Mucosa of stomach (tissue), 1 donor: ENCODE measurements around the gene TNRC6C.

ENCODE experiments used
- H3K27me3 ChIP-seq: one replicate; pipeline ENCODE4 v1.7.0; 2013; ENCODE audit warnings: mild to moderate bottlenecking, low read length; ENCODE audit not compliant: control insufficient read depth, insufficient read depth
- H3K36me3 ChIP-seq: one replicate; pipeline ENCODE4 v1.7.0; 2013; ENCODE audit warnings: low read length; ENCODE audit not compliant: control insufficient read depth, insufficient read depth
- H3K4me1 ChIP-seq: one replicate; pipeline ENCODE4 v1.7.0; 2013; ENCODE audit warnings: mild to moderate bottlenecking, low read length; ENCODE audit not compliant: control insufficient read depth, insufficient read depth
- H3K4me3 ChIP-seq: one replicate; pipeline ENCODE4 v1.7.0; 2013; ENCODE audit warnings: low read length
- H3K9ac ChIP-seq: one replicate; pipeline ENCODE4 v1.7.0; 2013; ENCODE audit warnings: mild to moderate bottlenecking, low read length, moderate library complexity
- H3K9me3 ChIP-seq: one replicate; pipeline ENCODE4 v1.7.0; 2013; ENCODE audit warnings: mild to moderate bottlenecking, low read length, moderate library complexity; ENCODE audit not compliant: control insufficient read depth
- donor health status: Pancreatic carcinoma.

TNRC6C gene

DNA sequence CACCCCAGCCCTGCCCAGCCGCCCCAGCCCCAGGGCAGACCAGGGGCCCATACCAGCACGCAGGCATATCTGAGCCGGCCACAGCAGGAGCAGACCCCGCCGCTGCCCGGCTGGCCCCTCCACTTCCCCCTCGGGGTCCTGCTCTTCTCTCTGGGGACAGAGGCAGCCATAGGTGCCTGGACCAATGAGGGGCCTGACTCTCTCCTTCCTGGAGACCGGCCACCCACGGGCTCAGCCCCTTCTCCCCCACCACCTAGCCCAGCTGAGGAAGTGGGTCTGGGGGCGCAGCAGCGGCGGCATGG, 166.3 kb downstream of the TNRC6C start:
- H3K9ac ChIP-seq: no peak overlapping the region
- H3K4me3 ChIP-seq: no peak overlapping the region
- H3K4me1 ChIP-seq: peaks cover 34% of the 10 kb centered on the region
- H3K27me3 ChIP-seq: peaks cover 7% of the 10 kb centered on the region
- peaks cover 4% of the 10 kb centered on the region for H3K36me3 ChIP-seq
- H3K9me3 ChIP-seq: no peaks in the 10 kb centered on the region

DNA sequence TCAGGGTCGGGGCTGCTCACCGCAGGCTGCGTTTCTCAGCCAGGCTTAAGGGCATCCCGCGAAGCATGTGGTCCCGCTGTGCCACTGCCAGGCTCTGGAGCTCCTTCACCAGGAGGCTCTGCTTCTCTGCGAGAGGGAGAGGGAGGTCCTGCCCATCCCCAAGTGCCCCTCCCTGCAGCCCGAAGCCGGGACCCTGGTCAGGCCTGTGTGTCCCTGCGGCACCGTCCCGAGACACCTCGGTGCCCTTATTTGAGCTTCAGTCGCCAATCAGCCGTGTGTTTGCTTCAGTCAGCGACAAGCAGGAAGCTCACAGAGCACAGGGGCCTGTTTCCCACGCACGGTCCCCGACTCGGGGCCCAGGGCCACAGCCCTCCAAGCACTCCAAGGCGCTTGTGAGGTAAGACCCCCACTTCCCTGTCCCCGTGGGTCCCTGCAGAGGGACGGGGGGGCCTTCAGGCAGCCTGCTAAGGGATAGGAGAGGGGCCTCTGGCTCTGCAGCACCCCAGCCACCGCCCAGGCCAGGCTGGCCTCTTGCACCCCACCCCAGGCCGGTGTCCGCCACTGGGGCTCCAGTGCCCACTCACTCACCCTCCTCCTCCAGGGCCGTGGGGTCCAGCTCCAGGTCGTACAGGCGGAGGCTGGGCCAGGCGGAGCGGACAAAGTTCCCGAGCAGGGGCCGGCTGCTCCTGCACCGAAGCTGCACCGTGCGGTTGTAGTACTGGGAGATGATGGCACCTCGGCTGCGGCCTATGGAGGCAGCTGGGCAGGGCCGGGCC, 166.8 kb downstream of the TNRC6C start:
- H3K4me3 ChIP-seq: no peak overlapping the region
- no peaks in the 10 kb centered on the region for H3K9me3 ChIP-seq
- peaks cover 7% of the 10 kb centered on the region for H3K27me3 ChIP-seq
- peaks cover 35% of the 10 kb centered on the region for H3K4me1 ChIP-seq
- H3K36me3 ChIP-seq: peaks cover 4% of the 10 kb centered on the region
- H3K9ac ChIP-seq: no peak overlapping the region

DNA sequence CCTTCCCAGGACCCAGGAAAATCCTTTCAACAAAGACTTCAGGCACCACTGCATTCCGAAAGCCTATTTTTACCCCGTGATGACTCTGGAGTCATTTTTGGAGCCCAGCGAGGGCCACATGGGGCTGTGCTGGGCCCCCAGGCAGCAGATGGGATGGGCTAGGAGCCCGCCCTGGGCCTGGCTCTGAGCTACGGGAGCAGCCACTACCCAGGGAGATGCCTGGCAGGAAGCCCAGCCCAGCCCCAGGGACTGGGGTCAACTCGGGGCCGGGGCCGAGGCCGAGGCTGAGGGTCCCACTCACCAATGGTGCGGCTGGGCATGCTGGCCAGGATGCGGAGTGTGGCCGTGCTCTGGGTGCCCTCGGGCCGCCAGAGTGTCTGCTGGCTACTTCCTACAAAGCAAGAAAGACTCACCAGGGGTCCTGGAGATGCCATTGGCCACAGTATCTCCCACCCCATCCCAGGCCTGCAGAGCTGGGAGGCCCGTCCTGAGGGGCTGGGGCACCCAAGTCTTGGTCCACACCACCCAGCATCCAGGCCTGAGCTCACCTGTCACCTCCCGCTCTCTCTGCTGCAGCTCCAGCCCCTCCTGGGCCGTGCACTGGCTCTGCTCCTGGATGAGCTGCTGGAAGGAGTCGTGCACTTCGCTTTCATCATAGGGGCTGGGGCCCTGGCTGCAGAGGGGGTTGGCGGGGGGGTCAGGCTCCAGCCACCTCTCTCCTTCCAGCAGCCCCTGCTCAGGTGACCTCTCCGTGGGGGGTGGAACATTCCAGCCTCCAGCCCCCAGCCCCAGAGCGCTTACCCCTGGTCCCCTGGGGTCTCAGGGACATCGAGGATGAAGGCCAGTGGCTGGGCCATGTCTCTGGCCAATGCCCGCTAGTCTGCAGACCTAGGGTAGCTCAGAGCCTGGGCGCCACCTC, 167.7 kb downstream of the TNRC6C start:
- H3K4me3 ChIP-seq: no peak overlapping the region
- no peak overlapping the region for H3K9ac ChIP-seq
- peaks cover 4% of the 10 kb centered on the region for H3K36me3 ChIP-seq
- peaks cover 35% of the 10 kb centered on the region for H3K4me1 ChIP-seq
- H3K27me3 ChIP-seq: peaks cover 15% of the 10 kb centered on the region
- no peaks in the 10 kb centered on the region for H3K9me3 ChIP-seq

DNA sequence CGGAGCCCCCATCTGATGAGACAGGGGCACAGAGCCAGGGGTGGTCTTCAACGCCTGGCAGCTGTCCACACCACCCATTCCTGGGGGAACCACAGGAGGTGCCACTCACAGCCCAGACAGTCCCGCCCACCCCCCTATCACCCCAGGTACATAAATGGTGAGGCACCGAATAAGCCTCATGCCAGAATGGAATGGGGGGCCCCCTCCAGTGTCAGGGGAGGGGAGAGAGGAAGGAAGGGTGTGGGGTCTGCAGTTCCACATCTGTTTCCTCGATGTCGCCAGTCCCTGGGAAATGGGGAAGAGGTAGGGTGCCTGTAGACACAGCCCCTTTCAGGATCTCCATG, 168.4 kb downstream of the TNRC6C start:
- Histone ChIP-seq H3K36me3 (peaks cover 4% of the 10 kb centered on the region), H3K9ac (no peak overlapping the region), H3K27me3 (peaks cover 17% of the 10 kb centered on the region), H3K4me3 (no peak overlapping the region), H3K9me3 (no peaks in the 10 kb centered on the region), H3K4me1 (peaks cover 37% of the 10 kb centered on the region)

DNA sequence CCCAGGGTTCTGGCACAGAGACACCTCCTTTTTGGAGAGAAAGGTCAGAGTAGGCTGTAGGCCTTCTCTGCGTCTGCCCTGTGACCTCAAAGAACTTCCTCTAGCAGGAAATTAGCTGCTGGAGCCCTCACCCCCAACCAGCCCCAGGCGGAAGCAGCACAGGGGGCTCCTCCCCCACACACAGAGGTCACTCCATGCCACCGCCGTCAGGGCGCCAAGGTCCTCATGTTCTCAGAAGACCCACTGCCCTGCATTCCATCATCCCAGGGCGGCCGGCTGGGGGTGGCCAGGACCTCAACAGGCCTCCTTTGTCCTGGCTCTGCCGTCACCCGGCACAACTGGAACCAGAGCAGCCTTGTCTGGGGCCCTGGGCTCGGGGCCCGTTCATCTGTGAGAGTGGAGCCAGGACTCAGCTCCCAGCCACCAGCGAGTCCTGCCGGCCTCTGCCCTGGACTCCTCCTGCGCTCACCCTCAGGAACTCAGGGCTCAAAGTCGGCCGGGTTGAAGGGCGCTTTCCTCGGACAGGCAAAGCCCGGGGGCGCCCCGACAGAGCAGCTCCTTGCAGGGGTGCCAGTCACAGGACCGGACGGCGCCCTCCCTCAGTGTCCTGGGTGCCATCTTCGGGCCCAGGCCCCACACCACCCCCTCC, 168.9 kb downstream of the TNRC6C start:
- H3K9ac ChIP-seq: peak overlapping the region; percentile 70
- peaks cover 19% of the 10 kb centered on the region for H3K27me3 ChIP-seq
- no peak overlapping the region for H3K4me3 ChIP-seq
- H3K4me1 ChIP-seq: peaks cover 42% of the 10 kb centered on the region
- H3K36me3 ChIP-seq: peaks cover 4% of the 10 kb centered on the region
- no peaks in the 10 kb centered on the region for H3K9me3 ChIP-seq

DNA sequence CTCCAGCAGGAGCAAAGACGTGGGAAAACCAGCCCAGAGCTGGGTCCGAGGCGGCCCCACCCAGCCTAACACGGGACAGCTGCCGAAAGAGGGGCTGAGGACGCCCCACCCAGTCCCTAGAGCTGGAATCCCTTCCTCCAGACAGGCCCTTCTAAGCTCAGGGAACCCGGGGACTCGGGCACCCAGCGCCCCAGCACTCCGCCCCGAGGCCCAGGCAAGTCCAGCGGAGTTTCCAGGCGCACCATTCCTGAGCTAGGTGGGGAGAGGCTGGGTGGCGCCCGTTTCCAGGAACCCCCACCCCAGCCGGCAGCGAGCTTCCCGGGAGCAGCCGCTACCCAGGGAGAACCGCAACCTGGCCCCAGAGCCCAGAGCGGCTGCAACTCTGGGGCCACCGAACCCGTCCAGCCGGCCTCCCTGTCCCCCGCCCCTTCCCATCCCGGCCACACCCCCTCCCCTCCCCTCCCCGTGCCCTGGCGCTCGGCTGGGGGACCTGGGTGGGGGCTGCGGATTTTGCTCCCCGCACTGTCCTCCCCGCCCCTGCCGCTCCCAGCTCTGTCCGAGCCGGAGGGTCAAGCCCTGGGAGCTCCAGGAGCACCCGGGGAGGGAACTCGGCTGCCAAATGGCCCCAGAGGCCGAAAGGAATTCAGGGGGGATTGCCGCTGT, 169.5 kb downstream of the TNRC6C start:
- H3K4me1 ChIP-seq: peaks cover 47% of the 10 kb centered on the region
- H3K36me3 ChIP-seq: peaks cover 4% of the 10 kb centered on the region
- no peaks in the 10 kb centered on the region for H3K9me3 ChIP-seq
- H3K27me3 ChIP-seq: peaks cover 23% of the 10 kb centered on the region
- no peak overlapping the region for H3K4me3 ChIP-seq
- peak overlapping the region; percentile 70 for H3K9ac ChIP-seq

DNA sequence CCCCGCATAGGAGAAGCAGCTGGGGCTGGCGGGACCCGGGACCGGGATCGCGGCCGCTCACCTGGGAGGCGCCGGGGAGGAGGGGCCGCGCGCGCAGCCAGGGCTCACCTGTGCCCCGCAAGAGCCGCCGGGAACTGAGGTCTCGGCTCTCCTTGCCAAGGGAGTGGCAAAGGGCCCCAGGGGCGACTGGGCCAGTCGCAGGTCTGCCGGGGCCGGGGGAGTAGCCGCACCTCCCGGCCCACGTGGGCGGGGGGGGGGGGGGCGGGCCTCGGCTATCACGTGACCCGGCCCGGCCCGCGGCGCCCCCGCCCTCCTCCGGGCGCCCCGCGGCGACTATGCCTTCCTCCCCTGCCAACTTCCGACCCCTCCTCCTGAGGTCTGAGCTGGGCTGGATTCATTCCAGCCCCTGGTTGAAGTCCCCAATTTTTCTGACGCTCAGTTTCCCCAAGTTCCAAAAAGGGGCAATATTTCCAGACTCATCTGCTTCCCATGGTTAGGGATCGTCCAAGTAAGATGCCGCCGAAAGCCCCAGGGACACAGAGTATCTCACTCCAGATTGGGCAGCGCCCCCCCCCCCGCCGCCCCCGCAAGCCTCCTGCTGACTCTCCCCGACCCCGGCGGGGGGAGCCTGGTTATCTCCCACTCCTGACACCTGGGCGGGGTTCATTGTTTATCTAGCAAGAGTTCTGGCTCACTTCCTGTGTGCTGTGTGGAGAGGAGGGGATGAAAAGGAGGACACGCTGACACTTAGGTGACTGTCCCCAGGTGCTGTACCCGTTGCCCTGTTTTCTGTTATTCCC, 170.2 kb downstream of the TNRC6C start, which contains the start of gene TMC6:
Gene TMC6, minus strand, starts transcription at position 205 of the 800 bp plus-strand sequence. CDS start 1,923 bp downstream, outside the sequence.
- no peak within 1 kb of the TSS for H3K4me3 ChIP-seq
- H3K4me1 ChIP-seq: peaks cover 47% of the 10 kb centered on the region

DNA sequence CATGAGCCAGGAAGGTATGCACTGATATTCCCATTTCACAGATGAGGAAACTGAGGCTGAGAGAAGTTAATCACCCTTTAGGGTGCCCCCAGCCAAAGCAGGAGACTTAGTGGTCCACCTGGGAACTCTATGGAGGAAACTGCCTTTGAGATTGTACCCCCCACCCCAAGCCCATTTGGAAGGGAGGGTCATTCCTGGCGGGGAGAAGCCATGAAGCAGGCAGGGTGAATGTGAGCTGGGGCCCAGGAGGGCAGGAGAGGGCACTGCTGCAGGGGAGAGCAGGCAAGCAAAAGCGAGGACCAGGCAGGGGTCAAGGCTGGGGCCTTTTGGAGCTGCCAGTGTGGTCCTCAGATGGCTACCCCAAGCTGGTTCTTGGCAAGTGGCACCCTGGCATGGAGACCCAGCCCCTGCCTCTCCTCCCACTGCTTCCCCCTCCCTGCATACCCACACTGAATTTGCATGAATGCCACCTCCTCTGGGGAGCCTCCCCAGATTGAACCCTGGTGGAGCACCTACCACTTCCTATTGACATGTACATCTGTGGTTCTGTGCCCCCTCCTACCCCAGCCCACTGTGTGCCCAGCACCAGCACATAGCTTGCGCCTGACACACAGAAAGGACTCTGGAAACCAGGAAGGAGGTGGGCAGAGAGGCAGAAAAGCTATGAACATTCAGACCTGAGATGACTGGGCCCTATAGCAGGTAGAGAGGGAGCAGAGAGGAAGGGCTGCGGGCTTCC, 171.0 kb downstream of the TNRC6C start:
- Histone ChIP-seq H3K9ac (no peak overlapping the region), H3K4me1 (peaks cover 47% of the 10 kb centered on the region), H3K36me3 (no peaks in the 10 kb centered on the region), H3K4me3 (no peak overlapping the region), H3K27me3 (peaks cover 23% of the 10 kb centered on the region), H3K9me3 (no peaks in the 10 kb centered on the region)

More for the DNA sequence above, 170.2 kb downstream of the TNRC6C start, which contains the start of gene TMC6:
- Histone ChIP-seq H3K36me3 (no peaks in the 10 kb centered on the region), H3K9me3 (no peaks in the 10 kb centered on the region), H3K9ac (peak within 1 kb of the TSS; percentile 70), H3K27me3 (peaks cover 23% of the 10 kb centered on the region)

DNA sequence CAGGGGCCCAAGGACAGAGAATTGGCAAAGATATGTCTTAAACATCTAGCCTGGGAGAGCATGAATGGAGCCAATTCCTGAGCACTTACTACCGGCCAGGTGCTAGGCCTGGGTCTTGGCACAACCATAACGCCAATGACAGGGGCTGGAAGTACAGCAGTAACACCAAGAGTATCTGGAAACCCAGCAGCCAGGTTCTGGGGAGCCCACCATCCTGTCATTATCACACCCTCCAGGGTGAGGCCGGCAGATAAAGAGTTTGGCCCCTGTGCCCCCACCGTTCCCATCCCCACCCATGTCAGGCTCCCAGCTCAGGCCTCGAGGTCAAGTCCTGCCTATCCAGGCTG, 171.6 kb downstream of the TNRC6C start:
- Histone ChIP-seq H3K27me3 (peaks cover 23% of the 10 kb centered on the region), H3K4me3 (no peak overlapping the region), H3K36me3 (no peaks in the 10 kb centered on the region), H3K9me3 (no peaks in the 10 kb centered on the region), H3K9ac (no peak overlapping the region), H3K4me1 (peaks cover 45% of the 10 kb centered on the region)

DNA sequence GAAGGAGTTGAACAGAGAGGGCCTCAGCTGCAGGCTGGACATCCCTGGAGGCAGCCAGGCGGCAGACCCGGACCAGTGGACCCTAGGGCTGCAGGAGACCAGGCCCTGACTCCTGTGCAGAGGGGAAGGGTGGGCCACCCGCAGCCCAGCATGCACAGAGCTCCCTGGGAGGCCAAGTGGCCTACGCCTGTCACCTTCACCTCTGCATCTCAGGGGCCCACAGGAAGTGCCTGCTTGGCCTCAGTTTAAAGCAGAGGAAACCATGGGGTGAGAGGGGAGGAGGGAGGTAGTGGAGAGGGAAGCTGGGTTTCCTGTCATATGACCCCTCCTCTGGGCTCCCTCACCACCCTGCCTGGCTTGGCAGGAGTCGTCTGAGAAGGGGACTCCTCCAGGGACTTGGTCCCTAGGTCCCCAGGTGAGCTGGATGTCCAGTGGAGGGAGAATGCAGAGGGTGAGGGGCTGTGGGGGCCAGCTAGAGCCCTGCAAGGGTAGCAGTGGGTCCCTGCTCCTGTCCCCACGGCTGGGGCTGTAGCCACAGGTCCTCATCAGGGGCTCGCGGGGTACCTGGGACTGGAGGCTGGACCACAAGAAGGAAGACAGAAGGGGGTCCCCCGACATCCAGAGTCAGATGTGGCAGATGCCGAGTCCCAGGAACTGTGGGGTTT, 172.1 kb downstream of the TNRC6C start, which contains the start of gene TMC8:
Gene TMC8, plus strand, starts transcription at position 335 of the 665 bp plus-strand sequence. CDS start 818 bp downstream, outside the sequence.
- Histone ChIP-seq H3K9ac (no peak within 1 kb of the TSS), H3K4me3 (no peak within 1 kb of the TSS), H3K4me1 (peaks cover 40% of the 10 kb centered on the region), H3K9me3 (no peaks in the 10 kb centered on the region), H3K27me3 (peaks cover 23% of the 10 kb centered on the region), H3K36me3 (no peaks in the 10 kb centered on the region)
